G401 (cell line): ENCODE results near the gene ERBB4. TPM values are rescaled to one million over a fixed set of nuclear protein-coding genes. Genes with fewer than 3 reads are reported as not detected.

Experiments used
- DNase-seq: peaks from one replicate; pipeline ENCODE4 v3.0.0-alpha.2; 2015; ENCODE audit warnings: low spot score
- in situ Hi-C: cut with HindIII; loops from 2 replicates; pipeline ENCODE4 v1.10.0; 2016; ENCODE audit warnings: low sequenced_read_pairs, mixed read lengths
- total RNA-seq: library from RNA; depleted of rRNA; stranded (reverse); fragments of >200 nt; shearing (Covaris generic); gene quantifications from 2 replicates; pipeline ENCODE4 v1.2.3, GENCODE V29; 2014

ERBB4 gene
- total RNA-seq, 1 experiment from 2014 or later = not detected

- in situ Hi-C loops = no loop called here
- no peak for DNase-seq
Observed at GRCh38 chr2:211513446-211513845, 1025.2 kb downstream of the ERBB4 start.

- DNase-seq = no peak
- in situ Hi-C loops = no loop called here
Observed at GRCh38 chr2:211512806-211513205, 1025.8 kb downstream of the ERBB4 start.

GRCh38 chr2:211503856-211504255 is 1034.7 kb downstream of the ERBB4 start:
- in situ Hi-C loops = no loop called here
- DNase-seq = no peak

- in situ Hi-C loops = no loop called here
- DNase-seq = no peak
Observed at GRCh38 chr2:211503198-211503597, 1035.4 kb downstream of the ERBB4 start.

- no peak for DNase-seq
- in situ Hi-C loops = no loop called here
Observed at GRCh38 chr2:211498551-211499205, 1039.9 kb downstream of the ERBB4 start.

- in situ Hi-C loops = no loop called here
- DNase-seq = peak; percentile 37
Observed at GRCh38 chr2:211495339-211495738, 1043.3 kb downstream of the ERBB4 start.

GRCh38 chr2:211494536-211494935 is 1044.1 kb downstream of the ERBB4 start:
- DNase-seq = peak; percentile 26
- in situ Hi-C loops = no loop called here

GRCh38 chr2:211494085-211494484 is 1044.5 kb downstream of the ERBB4 start:
- no peak for DNase-seq
- in situ Hi-C loops = no loop called here

- DNase-seq = no peak
- in situ Hi-C loops = no loop called here
Observed at GRCh38 chr2:211487733-211488132, 1050.9 kb downstream of the ERBB4 start.

GRCh38 chr2:211479536-211480150 is 1059.0 kb downstream of the ERBB4 start:
- in situ Hi-C loops = no loop called here
- peak; percentile 86 for DNase-seq

GRCh38 chr2:211477537-211478275 is 1060.9 kb downstream of the ERBB4 start:
- peak; percentile 97 for DNase-seq
- in situ Hi-C loops = no loop called here

GRCh38 chr2:211473116-211473515 is 1065.5 kb downstream of the ERBB4 start:
- in situ Hi-C loops = no loop called here
- peak; percentile 73 for DNase-seq

GRCh38 chr2:211469664-211470059 is 1068.9 kb downstream of the ERBB4 start:
- in situ Hi-C loops = no loop called here
- no peak for DNase-seq

- in situ Hi-C loops = no loop called here
- DNase-seq = no peak
Observed at GRCh38 chr2:211468877-211469663, 1069.5 kb downstream of the ERBB4 start.

- in situ Hi-C loops = no loop called here
- no peak for DNase-seq
Observed at GRCh38 chr2:211468217-211468616, 1070.4 kb downstream of the ERBB4 start.

- in situ Hi-C loops = no loop called here
- DNase-seq = no peak
Observed at GRCh38 chr2:211463397-211463796, 1075.2 kb downstream of the ERBB4 start.

GRCh38 chr2:211458974-211459373 is 1079.6 kb downstream of the ERBB4 start:
- in situ Hi-C loops = no loop called here
- no peak for DNase-seq

GRCh38 chr2:211457325-211457724 is 1081.3 kb downstream of the ERBB4 start:
- in situ Hi-C loops = no loop called here
- no peak for DNase-seq

GRCh38 chr2:211455216-211455841 is 1083.3 kb downstream of the ERBB4 start:
- DNase-seq = peak; percentile 90
- in situ Hi-C loops = no loop called here
